H1 (cell line): ENCODE measurements around the gene MAP2K1. TPM values are rescaled to one million over a fixed set of nuclear protein-coding genes. Genes with fewer than 3 reads are reported as not detected.

Experiments
- CTCF ChIA-PET: fragments of 300-600 bp; sonication (Branson Sonifier 250); formaldehyde crosslinking; loops from one replicate; lab custom pipeline; 2021; ENCODE audit not compliant: partially characterized antibody; lab: Charles Lee
- POLR2A ChIA-PET: fragments of 300-600 bp; sonication (Branson Sonifier 250); formaldehyde crosslinking; loops from one replicate; lab custom pipeline; 2021; ENCODE audit warnings: inconsistent platforms; ENCODE audit not compliant: partially characterized antibody; lab: Charles Lee
- DNase-seq, 2 experiments: peaks; one replicate each; pipeline versions ENCODE4 v3.0.0 to v3.0.0-alpha.2; 2010 to 2022; ENCODE audit warnings: low spot score in 2 of 2, low read depth in 1 of 2, mixed read lengths in 1 of 2
- FAIRE-seq: peaks from 2 replicates; lab custom pipeline; 2011; peaks lifted over from hg19 to GRCh38; lab: Jason Lieb, UNC
- H2AFZ ChIP-seq: 2 replicates; pipeline ENCODE4 v1.8.1; 2012; ENCODE audit warnings: low read length, inconsistent platforms
- H2AK5ac ChIP-seq: 2 replicates; pipeline ENCODE4 v1.6.1; 2013; ENCODE audit warnings: low read depth, low read length
- H2BK120ac ChIP-seq: replicated peaks from 2 replicates; pipeline ENCODE3; 2013; ENCODE audit warnings: low read depth, low read length, inconsistent platforms
- H2BK12ac ChIP-seq: 2 replicates; pipeline ENCODE4 v1.6.1; 2013; ENCODE audit warnings: low read depth, low read length
- H2BK15ac ChIP-seq: 2 replicates; pipeline ENCODE4 v1.6.1; 2013; ENCODE audit warnings: low read length
- H2BK20ac ChIP-seq: 2 replicates; pipeline ENCODE4 v1.6.1; 2013; ENCODE audit warnings: low read length
- H2BK5ac ChIP-seq: 2 replicates; pipeline ENCODE4 v1.6.1; 2013; ENCODE audit warnings: low read depth, low read length
- H3K14ac ChIP-seq: 2 replicates; pipeline ENCODE4 v1.6.1; 2013; ENCODE audit warnings: inconsistent platforms; ENCODE audit not compliant: insufficient read length
- H3K18ac ChIP-seq: 2 replicates; pipeline ENCODE4 v1.6.1; 2013; ENCODE audit warnings: low read length; ENCODE audit errors: extremely low read depth
- H3K23ac ChIP-seq: 2 replicates; pipeline ENCODE4 v1.6.1; 2013; ENCODE audit warnings: inconsistent platforms; ENCODE audit not compliant: insufficient read length
- H3K23me2 ChIP-seq: 2 replicates; pipeline ENCODE4 v1.6.1; 2013; ENCODE audit warnings: low read depth, low read length
- H3K27ac ChIP-seq: 2 replicates; pipeline ENCODE4 v1.6.1; 2011; ENCODE audit warnings: low read depth, low read length, inconsistent platforms
- H3K27me3 ChIP-seq, 4 experiments: replicated peaks in 1 of 4; 1 replicate in 1 of 4; 2 replicates in 3 of 4; pipeline versions ENCODE4 v1.6.1 to v1.8.1; 2011 to 2013; ENCODE audit warnings: low read length in 3 of 4, mild to moderate bottlenecking in 3 of 4, inconsistent platforms in 2 of 4, mixed read lengths in 2 of 4, moderate library complexity in 1 of 4; ENCODE audit not compliant: control insufficient read depth in 3 of 4, insufficient read depth in 3 of 4; ENCODE audit errors: extremely low read depth in 1 of 4
- H3K36me3 ChIP-seq, 4 experiments: 2 replicates each; pipeline versions ENCODE4 v1.6.1 to v1.8.1; 2011 to 2013; ENCODE audit warnings: mild to moderate bottlenecking in 4 of 4, low read length in 3 of 4, moderate library complexity in 2 of 4, control low read depth in 1 of 4, inconsistent platforms in 1 of 4; ENCODE audit not compliant: insufficient read depth in 4 of 4, control insufficient read depth in 2 of 4
- H3K4ac ChIP-seq: replicated peaks from 2 replicates; pipeline ENCODE3; 2013; ENCODE audit warnings: low read length, low read depth, mixed read lengths, inconsistent platforms; ENCODE audit not compliant: insufficient read length
- H3K4me1 ChIP-seq, 4 experiments: replicated peaks in 1 of 4; 1 replicate in 1 of 4; 2 replicates in 3 of 4; pipeline versions ENCODE4 v1.6.1 to v1.8.1; 2011 to 2013; ENCODE audit warnings: low read length in 3 of 4, inconsistent platforms in 2 of 4, mixed read lengths in 1 of 4; ENCODE audit not compliant: insufficient read depth in 4 of 4, control insufficient read depth in 3 of 4
- H3K4me2 ChIP-seq, 2 experiments: 2 replicates each; pipeline versions ENCODE4 v1.6.1 to v1.8.1; 2011 to 2013; ENCODE audit warnings: low read depth in 2 of 2, low read length in 2 of 2, control low read depth in 1 of 2, inconsistent platforms in 1 of 2, mild to moderate bottlenecking in 1 of 2; ENCODE audit not compliant: insufficient read depth in 1 of 2
- H3K4me3 ChIP-seq, 4 experiments: fragments of 200-600, 300-600 bp in 1 of 4; sonication (generic), shearing (Covaris generic), sonication (Bioruptor Twin) in 1 of 4; 2 replicates each; pipeline versions ENCODE4 v1.5.1 to v1.8.1; 2011 to 2016; ENCODE audit warnings: low read length in 4 of 4, low read depth in 3 of 4, control low read depth in 2 of 4, inconsistent platforms in 2 of 4, mild to moderate bottlenecking in 2 of 4, mixed read lengths in 1 of 4, moderate library complexity in 1 of 4; ENCODE audit not compliant: insufficient read depth in 2 of 4; ENCODE audit errors: extremely low read depth in 1 of 4
- H3K56ac ChIP-seq: replicated peaks from 2 replicates; pipeline ENCODE3; 2013; ENCODE audit warnings: low read depth, mild to moderate bottlenecking, mixed read lengths, low read length, inconsistent platforms; ENCODE audit not compliant: insufficient read length
- H3K79me1 ChIP-seq: 2 replicates; pipeline ENCODE4 v1.6.1; 2013; ENCODE audit warnings: low read depth, low read length, control low read depth
- H3K79me2 ChIP-seq, 2 experiments: 2 replicates each; pipeline versions ENCODE4 v1.6.1 to v1.8.1; 2012 to 2013; ENCODE audit warnings: low read length in 2 of 2, mild to moderate bottlenecking in 2 of 2, inconsistent platforms in 1 of 2; ENCODE audit not compliant: insufficient read depth in 2 of 2, control insufficient read depth in 1 of 2
- H3K9ac ChIP-seq, 4 experiments: replicated peaks in 1 of 4; 1 replicate in 1 of 4; 2 replicates in 3 of 4; pipeline versions ENCODE4 v1.6.1 to v1.8.1; 2011 to 2013; ENCODE audit warnings: low read depth in 3 of 4, low read length in 3 of 4, control low read depth in 2 of 4, mild to moderate bottlenecking in 2 of 4, moderate library complexity in 2 of 4, inconsistent platforms in 1 of 4; ENCODE audit errors: extremely low read depth in 1 of 4
- H3K9me3 ChIP-seq, 2 experiments: 2 replicates each; pipeline versions ENCODE4 v1.6.1 to v1.8.1; 2012 to 2013; ENCODE audit warnings: mild to moderate bottlenecking in 2 of 2, moderate library complexity in 2 of 2, control low read depth in 1 of 2, inconsistent platforms in 1 of 2, low read depth in 1 of 2, low read length in 1 of 2, mixed read lengths in 1 of 2; ENCODE audit not compliant: insufficient read depth in 2 of 2
- H4K20me1 ChIP-seq, 2 experiments: replicated peaks in 1 of 2; 2 replicates each; pipeline versions ENCODE3 to v1.8.1; 2011 to 2013; ENCODE audit warnings: inconsistent platforms in 2 of 2, low read length in 2 of 2, mild to moderate bottlenecking in 1 of 2; ENCODE audit not compliant: insufficient read depth in 2 of 2, control insufficient read depth in 1 of 2
- H4K5ac ChIP-seq: 2 replicates; pipeline ENCODE4 v1.6.1; 2013; ENCODE audit warnings: low read length, low read depth, mixed read lengths, inconsistent platforms; ENCODE audit not compliant: insufficient read length
- H4K8ac ChIP-seq: 2 replicates; pipeline ENCODE4 v1.8.0; 2013; ENCODE audit warnings: mild to moderate bottlenecking, moderate library complexity, low read length, inconsistent platforms; ENCODE audit not compliant: insufficient read depth; ENCODE audit errors: extremely low read depth
- H4K91ac ChIP-seq: replicated peaks from 2 replicates; pipeline ENCODE3; 2013; ENCODE audit warnings: low read length, mixed read lengths, inconsistent platforms; ENCODE audit not compliant: insufficient read length
- CEBPB ChIP-seq: IDR thresholded peaks from 2 replicates; pipeline ENCODE4 v1.6.1; 2012; ENCODE audit warnings: low read depth, low read length
- CREB1 ChIP-seq: IDR thresholded peaks from 2 replicates; pipeline ENCODE4 v1.6.1; 2012; ENCODE audit warnings: inconsistent platforms
- FOSL1 ChIP-seq: IDR thresholded peaks from 2 replicates; pipeline ENCODE4 v1.6.1; 2011; ENCODE audit warnings: mild to moderate bottlenecking, low read depth, low read length, moderate library complexity; ENCODE audit not compliant: insufficient read depth
- GTF2F1 ChIP-seq: IDR thresholded peaks from 2 replicates; pipeline ENCODE4 v1.6.1; 2012; ENCODE audit warnings: low read depth, low read length, improper control_type of control experiment, borderline replicate concordance
- HDAC2 ChIP-seq, 2 experiments: fragments of 300-600 bp in 1 of 2; sonication (generic) in 1 of 2; IDR thresholded peaks; 2 replicates each; pipeline ENCODE4 v1.6.1; 2011 to 2012; ENCODE audit warnings: low read depth in 2 of 2, low read length in 2 of 2, mild to moderate bottlenecking in 2 of 2, moderate library complexity in 2 of 2, borderline replicate concordance in 1 of 2, inconsistent platforms in 1 of 2
- JUND ChIP-seq: IDR thresholded peaks from 2 replicates; pipeline ENCODE4 v1.6.1; 2011; ENCODE audit warnings: mild to moderate bottlenecking, improper control_type of control experiment, low read length
- NANOG ChIP-seq: IDR thresholded peaks from 2 replicates; pipeline ENCODE4 v1.6.1; 2011; ENCODE audit warnings: low read length, low read depth, mild to moderate bottlenecking, inconsistent platforms; ENCODE audit not compliant: insufficient read depth, poor library complexity, severe bottlenecking
- RFX5 ChIP-seq: IDR thresholded peaks from 2 replicates; pipeline ENCODE4 v1.6.1; 2011; ENCODE audit warnings: low read depth, low read length, improper control_type of control experiment, borderline replicate concordance
- SP1 ChIP-seq: IDR thresholded peaks from 2 replicates; pipeline ENCODE4 v1.6.1; 2011; ENCODE audit warnings: low read depth, low read length
- TAF7 ChIP-seq: optimal IDR thresholded peaks from 2 replicates; pipeline ENCODE3; 2011; ENCODE audit warnings: low read depth, mild to moderate bottlenecking, inconsistent platforms, low read length, moderate library complexity, borderline replicate concordance
- WGBS, 2 experiments: shearing (Covaris generic) in 1 of 2; methylation state at CpG; one replicate each; pipeline versions ENCODE4 v1.1.6 to v1.1.7; 2013 to 2015; ENCODE audit warnings: low lambda C conversion rate in 2 of 2, mixed read lengths in 2 of 2, inconsistent platforms in 1 of 2, low coverage in 1 of 2, missing lambda C conversion rate in 1 of 2; ENCODE audit not compliant: insufficient replicate concordance in 2 of 2, insufficient coverage in 1 of 2, insufficient read length in 1 of 2; ENCODE audit errors: extremely low coverage in 1 of 2, missing lambda C conversion rate in 1 of 2; 5-methylcytosine and 5-hydroxymethylcytosine counted together
- polyA plus RNA-seq, 7 experiments: library from polyadenylated mRNA; depleted of rRNA in 3 of 7; stranded (reverse) in 5 of 7; unstranded in 2 of 7; fragments of >200 nt in 5 of 7; fragments of 200-250 nt in 2 of 7; gene quantifications; 1 replicate in 5 of 7; 2 replicates in 1 of 7; 4 replicates in 1 of 7; pipeline versions ENCODE4 v1.2.1 to v1.2.3, GENCODE V29; 2011 to 2013; ENCODE audit warnings: missing spikeins in 2 of 7, mixed read lengths in 2 of 7
- total RNA-seq: library from RNA; stranded (reverse); fragmentation: NEBNext Ultra II Directional; extraction: Animal tissue kit (Norgen Biotek cat#: 25700); gene quantifications from 2 replicates; pipeline ENCODE4 v1.2.1, GENCODE V29; 2021
- TF ChIP-seq, protein P1 (sequence below), 3 experiments: IDR thresholded peaks; 1 replicate in 2 of 3; 2 replicates in 1 of 3; pipeline versions ENCODE4 v1.5.1 to v1.6.1; 2011; ENCODE audit warnings: low read length in 3 of 3, mild to moderate bottlenecking in 3 of 3, inconsistent platforms in 2 of 3, low read depth in 1 of 3, moderate library complexity in 1 of 3; ENCODE audit not compliant: insufficient read depth in 1 of 3; ENCODE audit errors: control extremely low read depth in 1 of 3

MAP2K1 gene
- total and polyA plus RNA-seq, 2 of the 8 experiments (the other 6 are each of a cell fraction or from before 2014, with no cell fraction given), result 54.7 to 78.2 TPM

DNA sequence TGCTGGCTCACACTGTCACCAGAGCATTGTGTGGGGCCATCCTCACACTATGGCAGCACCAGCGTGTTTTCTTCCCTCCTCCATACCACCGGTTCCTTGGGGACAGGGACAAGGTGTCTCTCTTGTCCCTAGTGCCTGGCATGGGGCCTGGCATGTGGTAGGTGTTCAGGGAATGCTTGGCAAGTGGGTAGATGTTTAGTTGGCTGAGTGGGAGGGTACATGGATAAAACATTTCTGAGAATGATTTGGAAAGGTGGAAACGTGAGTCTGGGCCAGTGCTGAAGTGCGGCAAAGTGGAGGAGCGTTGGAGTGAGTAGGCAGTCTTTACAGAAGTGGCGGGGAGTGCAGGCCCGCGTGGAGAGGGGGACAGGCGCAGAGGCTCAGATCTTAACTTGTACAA lies 95.8 kb downstream of the MAP2K1 start:
- Histone ChIP-seq H2BK15ac (no peak overlapping the region), H3K79me1 (peaks cover 5% of the 10 kb centered on the region; the same call in 1 of the 2 replicates), H4K8ac (no peak overlapping the region; the same call in 1 of the 2 replicates), H3K14ac (no peak overlapping the region), H3K27ac (no peak overlapping the region), H3K9ac (no peak overlapping the region; a peak in 1 of 7 replicates), H3K56ac (no peak overlapping the region), H3K23ac (no peak overlapping the region), H3K9me3 (no peaks in the 10 kb centered on the region), H3K4ac (no peak overlapping the region), H4K20me1 (peaks cover 0 to 6% of the 10 kb centered on the region in 2 experiments), H2AK5ac (no peak overlapping the region), H3K27me3 (no peaks in the 10 kb centered on the region), H3K36me3 (peaks cover 1 to 24% (median 13%) of the 10 kb centered on the region in 4 experiments; a peak in 6 of 8 replicates), H3K4me2 (no peak overlapping the region), H2BK20ac (no peak overlapping the region), H3K23me2 (no peaks in the 10 kb centered on the region), H2BK5ac (no peak overlapping the region), H2AFZ (no peak overlapping the region), H4K5ac (no peak overlapping the region), H3K18ac (no peak overlapping the region), H4K91ac (no peak overlapping the region), H3K4me1 (0 out of 7 replicates have a peak, but pooled peaks cover 0 to 2% (median 0%) of the 10 kb centered on the region in 4 experiments), H2BK120ac (no peak overlapping the region), H3K4me3 (no peak overlapping the region), H2BK12ac (peak overlapping the region; percentile 27; the same call in 1 of the 2 replicates), H3K79me2 (peaks cover 0 to 3% of the 10 kb centered on the region in 2 experiments; a peak in 1 of 4 replicates)
- POLR2A ChIA-PET, result interaction anchor here (2.9 kb wide), 1 partner anchor 15 kb away, joined by 14 read pairs; the partner anchor contains the start of gene SNAPC5
- FAIRE-seq (no peak), DNase-seq (no peak)
- WGBS, 2 experiments, result 96% methylated on average over 9 of the region's 9 CpGs; no CpG with 5 or more reads in 1 of the 2 experiments
- CTCF ChIA-PET, result interaction anchor here (1.2 to 1.5 kb wide), 2 partner anchors 15 to 16 kb away, joined by 3 to 7 read pairs; partner anchors contain the start of gene SNAPC5
- TF ChIP-seq CEBPB (no peak), NANOG (no peak), CREB1 (no peak), GTF2F1 (no peak), TAF7 (no peak), RFX5 (no peak), HDAC2 (IDR thresholded peaks at IDR 0.05; ENCODE audit: borderline replicate concordance in 1 of 2, low read depth in 2 of 2, low read length in 2 of 2) (no peak), FOSL1 (no peak), JUND (no peak), SP1 (no peak)
- TF ChIP-seq, protein P1, sequence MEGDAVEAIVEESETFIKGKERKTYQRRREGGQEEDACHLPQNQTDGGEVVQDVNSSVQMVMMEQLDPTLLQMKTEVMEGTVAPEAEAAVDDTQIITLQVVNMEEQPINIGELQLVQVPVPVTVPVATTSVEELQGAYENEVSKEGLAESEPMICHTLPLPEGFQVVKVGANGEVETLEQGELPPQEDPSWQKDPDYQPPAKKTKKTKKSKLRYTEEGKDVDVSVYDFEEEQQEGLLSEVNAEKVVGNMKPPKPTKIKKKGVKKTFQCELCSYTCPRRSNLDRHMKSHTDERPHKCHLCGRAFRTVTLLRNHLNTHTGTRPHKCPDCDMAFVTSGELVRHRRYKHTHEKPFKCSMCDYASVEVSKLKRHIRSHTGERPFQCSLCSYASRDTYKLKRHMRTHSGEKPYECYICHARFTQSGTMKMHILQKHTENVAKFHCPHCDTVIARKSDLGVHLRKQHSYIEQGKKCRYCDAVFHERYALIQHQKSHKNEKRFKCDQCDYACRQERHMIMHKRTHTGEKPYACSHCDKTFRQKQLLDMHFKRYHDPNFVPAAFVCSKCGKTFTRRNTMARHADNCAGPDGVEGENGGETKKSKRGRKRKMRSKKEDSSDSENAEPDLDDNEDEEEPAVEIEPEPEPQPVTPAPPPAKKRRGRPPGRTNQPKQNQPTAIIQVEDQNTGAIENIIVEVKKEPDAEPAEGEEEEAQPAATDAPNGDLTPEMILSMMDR (IDR thresholded peaks at IDR 0.05; ENCODE audit: control extremely low read depth in 1 of 3, insufficient read depth in 1 of 3, low read depth in 1 of 3, low read length in 3 of 3), result no peak
